Stimulated activated CD4-positive, alpha-beta T cell treated with anti-CD3 and anti-CD28 coated beads, TNF-alpha, amount 100 ng/mL, for 24 hours (primary cell): ENCODE measurements around the gene SNCA.

Experiments used
- DNase-seq, 3 experiments: peaks; one replicate each; pipeline ENCODE4 v3.0.0-alpha.2; 2020; ENCODE audit warnings: low read depth in 3 of 3

The SNCA gene

DNA sequence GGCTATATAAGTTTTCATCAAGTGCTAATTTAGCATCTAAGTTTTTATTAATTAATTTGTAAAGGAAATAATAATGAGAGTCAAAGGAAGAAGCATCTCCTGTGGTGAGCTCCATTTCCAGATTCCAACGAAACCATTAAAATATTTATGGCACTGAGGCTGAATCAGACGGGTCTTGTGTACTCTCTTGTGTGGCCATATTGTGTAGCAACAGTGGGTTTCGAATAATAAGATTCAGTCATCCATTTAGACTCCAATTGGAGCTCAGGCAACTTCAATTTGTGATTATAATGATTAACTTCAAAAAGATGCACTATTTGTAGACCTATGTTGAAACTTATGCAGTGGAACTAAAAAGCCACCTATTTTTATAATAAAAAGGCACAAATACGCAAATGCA lies 82.4 kb downstream of the SNCA start:
- no peak for DNase-seq

DNA sequence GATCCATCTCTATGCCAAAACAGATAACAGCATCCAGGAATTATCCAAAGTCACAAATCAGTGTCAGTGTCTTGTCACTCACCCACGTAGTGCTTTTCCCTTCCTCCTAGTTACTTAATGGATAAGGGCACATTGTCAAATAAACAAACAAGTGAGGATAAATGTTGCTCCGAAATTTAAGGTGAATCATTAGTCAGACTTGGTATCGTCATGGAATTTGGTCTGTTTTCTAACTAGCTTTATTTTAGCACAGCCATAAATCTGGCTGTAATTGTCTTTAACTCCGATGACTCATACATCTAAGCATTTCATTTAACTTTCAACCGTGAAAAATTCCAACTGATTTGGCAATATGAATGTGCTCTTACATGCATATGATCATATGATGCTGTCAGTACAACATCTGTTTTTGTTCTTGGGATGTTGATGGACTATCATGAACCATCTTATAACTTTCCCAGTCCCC lies 83.3 kb downstream of the SNCA start:
- no peak for DNase-seq

DNA sequence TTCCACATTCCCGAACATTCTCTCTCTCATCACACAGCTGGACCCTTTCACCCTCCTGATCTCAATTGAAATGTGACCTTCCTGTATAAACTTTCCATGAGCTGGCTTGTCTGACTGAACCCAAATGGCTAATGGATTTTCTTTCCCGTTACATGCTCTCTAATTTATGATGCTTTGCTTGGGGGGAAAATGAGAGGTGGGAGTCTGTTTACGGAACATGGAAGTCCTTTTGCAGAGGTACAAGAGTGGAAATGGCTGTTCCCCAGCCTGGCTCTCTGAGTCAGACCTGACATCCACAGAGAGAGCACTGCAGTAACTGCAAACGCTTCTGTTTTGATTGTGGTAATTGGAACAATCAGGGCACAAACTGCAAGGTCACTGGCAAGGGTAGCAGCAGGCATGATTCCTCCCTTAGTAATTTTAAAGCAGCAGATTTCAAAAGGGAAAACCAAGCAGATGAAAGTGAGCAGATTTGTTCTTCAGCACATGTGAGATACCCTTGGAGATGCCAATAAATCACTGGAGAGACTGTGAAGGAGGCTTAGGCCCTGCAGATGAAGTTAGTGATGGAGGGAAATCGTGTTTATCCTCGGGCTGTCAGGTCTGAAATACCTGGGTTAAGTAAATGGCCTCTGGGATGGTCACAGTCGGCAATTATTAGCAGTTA lies 83.9 kb downstream of the SNCA start:
- DNase-seq = no peak

DNA sequence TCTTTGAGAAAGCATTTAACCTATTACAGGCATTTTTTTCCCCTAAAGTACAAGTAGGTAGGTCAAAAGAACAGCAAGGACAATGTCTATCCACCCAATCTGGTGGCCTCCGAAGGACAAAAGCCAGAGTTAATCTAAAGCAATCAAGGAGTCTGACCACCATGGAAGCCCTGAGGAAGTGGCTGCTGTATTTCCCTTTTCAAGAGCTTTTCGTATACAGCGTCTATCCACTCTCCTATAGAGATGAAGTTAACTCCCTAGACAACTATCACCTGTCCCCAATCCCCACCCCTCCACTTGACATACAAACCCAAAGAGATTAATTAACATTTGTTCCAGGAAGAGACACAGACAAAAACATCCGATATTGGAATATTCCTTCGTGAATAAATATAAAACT lies 85.5 kb downstream of the SNCA start:
- no peak for DNase-seq

DNA sequence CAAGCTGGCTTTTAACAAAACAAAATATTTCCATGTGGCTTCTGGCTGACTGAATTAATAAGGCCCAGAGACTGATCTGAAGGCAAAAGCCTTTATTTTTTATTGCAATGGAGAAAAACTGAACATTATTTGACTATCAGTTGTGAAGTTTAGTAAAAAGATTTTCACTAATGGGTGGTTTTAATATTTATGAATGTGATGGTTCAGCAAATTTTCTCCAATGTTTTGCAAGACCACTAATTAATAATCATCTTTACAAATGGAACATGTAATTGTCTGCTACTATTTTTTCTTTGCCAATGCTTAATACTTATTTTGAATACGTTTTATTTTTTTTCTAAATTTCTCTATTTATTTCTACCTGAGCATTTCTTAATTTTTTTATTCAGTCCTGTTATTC lies 90.6 kb downstream of the SNCA start:
- DNase-seq = no peak

DNA sequence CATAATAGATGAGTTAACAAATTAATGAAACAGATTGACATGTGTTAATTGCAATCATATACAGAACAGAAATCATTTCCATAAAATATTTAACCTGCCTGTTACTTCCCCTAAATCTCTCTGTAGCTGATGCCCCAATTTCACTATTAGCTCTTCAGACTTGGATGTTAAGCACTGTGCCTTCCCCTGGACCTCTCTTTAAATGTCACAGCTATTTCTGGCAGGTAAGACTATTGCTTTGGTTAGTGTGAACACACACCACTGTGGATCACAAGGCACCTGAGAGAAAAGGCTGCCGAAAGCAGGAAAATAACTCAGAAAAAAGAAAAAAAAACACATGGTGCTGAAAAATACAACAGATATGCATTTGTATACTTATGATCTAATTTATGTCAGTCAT lies 91.3 kb downstream of the SNCA start:
- DNase-seq = no peak

DNA sequence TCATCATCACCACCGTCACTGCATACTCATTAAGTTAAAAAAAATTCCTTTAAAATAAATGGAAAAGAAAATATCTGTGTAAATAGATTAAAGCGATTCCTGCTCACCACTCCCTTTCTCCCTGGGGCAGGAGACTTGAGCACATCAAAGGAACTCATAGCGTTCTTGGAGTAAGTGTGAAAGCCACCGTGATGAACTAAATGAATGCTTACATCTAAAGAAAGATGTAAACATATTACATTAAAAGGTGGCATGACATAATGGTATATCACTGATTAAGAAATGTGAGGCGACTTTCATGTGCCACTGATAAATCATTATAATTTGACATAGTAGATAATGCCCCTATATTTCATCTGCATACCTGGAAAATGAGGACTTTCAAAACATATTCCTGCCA lies 92.0 kb downstream of the SNCA start:
- no peak for DNase-seq

DNA sequence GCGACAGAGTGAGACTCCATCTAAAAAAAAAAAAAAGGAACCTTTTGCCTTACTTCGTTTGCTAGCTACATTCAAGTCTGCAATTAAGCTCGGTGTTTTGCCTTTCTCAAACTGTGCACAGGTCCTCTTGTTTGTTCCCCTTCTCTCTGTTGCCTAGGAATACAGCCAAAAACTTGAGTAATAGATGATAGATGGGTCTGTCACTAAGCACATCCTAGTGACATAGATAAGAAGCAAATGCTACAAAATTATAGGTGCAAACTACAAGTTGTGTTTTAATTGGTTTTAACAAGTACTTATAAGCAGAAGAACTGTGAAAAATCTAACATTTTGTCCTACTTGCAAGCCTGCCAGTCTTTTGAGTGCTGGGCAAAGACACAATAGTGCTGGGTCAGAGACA lies 95.2 kb downstream of the SNCA start:
- DNase-seq = no peak

DNA sequence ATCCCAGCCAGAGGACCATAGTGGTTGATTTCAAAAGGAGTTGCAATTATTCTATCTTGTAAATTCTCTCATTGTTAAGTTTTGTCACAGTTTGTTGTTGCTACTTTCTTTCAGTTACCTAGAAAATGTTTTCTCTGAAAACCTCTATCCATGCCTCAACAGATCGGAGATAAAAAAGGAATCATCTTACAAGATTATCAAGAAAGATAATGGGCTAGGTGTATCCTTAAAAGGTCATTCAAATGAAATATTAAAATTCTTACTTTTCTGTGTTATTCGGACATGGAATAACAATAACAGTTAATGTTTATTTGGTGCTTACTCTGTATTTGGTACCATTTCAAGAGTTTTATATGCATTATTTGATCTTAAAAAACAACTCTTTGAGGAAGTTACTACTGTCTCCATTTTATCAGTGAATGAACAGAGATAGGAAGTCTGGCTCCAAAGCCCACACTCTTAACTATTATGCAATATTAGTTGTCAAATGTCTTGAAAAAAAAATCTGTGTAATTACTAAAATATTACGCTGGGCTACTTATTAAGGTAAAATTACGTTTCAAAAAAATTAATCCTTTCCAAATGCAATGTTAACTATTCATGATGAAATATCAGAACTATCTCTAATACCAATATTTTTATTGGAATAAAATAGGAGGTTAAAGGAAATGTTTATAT lies 97.5 kb downstream of the SNCA start:
- DNase-seq = no peak

DNA sequence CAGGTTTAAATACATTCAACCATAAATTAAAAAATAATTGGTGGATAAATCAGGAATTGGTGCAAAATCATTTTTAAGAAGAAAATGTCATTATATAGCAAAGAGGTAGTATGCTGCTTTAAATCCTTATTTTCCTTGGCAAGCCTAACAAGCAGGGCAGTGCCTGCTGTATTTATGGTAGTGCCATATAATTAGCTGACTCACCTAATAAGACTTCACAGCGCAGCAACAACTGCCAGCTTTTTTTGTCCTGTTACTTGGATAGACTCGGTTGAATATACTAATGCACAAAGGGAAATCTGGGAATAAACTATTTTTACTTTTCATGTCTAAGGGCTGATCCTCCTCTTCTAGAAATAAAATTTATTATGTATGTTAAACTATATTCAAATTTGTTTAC lies 99.1 kb downstream of the SNCA start:
- DNase-seq = no peak

DNA sequence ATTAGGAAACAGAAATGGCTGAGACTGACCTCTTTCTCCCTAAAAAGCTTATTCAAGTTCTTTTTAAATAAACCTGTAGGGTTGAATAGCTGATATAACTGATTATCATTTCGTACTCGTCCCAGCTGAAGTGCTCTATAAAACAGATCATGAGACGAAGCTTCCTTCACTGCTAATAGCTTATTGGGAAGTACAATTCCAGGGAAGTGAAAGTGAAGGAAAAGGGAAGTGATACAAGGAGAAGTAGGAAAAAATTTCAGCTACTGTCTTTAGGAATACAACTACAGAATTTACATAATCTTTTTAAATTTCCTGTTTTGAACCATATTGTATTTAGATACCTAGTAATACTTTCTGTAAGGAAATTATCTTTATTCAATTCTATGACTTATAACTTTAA lies 103.0 kb downstream of the SNCA start:
- no peak for DNase-seq

DNA sequence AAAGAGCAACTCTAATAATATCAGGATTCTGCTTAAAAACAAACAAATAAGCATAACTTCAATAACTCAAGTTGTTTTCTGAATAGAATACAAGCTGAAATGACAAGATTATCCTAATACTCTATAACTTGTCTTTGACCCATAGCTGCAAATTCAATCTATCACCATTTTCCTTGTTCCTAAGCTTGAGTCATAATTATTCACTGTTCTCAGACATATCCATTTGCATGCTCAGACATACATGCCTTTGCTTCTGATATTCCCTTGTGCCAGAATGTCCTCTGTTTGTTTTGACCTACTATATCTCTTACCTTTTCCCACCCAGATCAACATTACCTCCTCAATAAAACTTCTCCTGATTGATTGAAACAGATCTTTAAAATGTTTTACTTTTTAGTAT lies 109.7 kb downstream of the SNCA start:
- no peak for DNase-seq

DNA sequence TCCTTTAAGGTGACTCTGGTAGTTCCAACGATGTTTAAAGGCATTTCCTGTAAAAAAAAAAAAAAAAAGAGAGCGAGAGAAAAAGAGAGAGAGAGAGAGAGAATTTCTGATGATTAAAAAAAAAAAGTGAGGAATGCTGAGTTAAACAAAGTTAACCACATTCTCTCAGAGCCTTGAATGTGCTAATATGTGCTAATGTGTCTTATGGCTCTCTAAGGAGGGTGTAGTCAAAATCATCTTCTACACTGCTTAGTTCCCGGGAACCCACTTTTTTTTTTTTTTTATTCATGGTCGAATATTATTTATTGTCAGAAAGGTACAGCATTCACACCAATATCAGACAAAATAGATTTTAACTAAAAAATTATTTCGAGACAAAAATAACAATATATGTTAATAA lies 111.7 kb downstream of the SNCA start:
- no peak for DNase-seq

DNA sequence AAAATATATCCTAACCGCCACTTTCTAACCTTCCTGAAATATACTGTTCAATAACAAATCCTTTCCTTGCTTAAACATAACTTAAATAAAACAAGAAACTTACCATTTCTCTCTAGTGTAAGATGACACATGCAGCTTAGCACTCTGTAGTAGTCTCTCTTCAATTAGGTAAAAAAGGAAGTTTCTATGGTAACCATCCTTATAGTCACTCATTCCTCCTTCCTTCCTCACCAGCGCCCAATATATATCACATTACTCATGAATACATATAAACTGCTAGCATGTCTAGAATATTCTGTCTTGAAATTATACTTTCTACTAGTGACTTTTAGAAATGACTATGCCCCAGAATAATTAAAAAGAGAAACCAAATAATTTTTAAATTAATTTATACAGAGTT lies 112.2 kb downstream of the SNCA start:
- DNase-seq = no peak

DNA sequence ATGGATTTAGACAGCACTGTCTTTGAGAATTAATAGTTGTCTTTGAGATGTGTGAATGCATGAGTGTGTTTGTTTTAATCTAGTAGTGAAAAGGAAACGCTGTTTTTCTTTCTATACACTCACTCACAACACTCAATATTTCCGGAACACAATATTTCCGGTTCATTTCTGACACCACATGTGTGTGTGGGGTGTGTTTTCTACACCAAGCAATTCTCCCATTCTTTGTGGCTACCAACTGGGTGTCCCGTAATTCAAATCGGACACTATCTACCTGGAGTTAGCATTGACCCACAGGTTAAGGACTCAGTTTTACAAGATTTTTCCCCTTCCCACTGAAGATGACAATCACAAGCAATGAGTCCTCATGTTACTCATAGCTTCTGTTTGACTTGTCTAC lies 113.9 kb downstream of the SNCA start:
- no peak for DNase-seq

DNA sequence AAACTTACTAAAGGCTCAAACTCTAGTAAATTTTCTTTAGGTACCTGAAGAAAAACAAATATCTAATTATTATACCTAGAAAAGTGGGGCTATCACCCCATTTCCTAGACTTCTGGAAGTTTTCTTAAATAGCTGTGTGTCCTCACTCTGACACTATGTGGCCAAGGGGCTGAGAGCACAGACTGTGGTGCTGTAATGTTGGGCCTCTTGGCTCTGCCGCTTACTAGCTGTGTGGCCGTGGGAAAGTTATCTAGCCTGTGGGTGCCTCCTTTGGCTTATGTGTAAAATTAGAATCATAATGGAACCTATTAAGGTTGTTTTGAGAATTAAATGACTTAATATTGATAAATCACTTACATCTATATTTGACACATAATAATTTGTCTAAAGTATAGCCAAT lies 114.4 kb downstream of the SNCA start:
- no peak for DNase-seq

DNA sequence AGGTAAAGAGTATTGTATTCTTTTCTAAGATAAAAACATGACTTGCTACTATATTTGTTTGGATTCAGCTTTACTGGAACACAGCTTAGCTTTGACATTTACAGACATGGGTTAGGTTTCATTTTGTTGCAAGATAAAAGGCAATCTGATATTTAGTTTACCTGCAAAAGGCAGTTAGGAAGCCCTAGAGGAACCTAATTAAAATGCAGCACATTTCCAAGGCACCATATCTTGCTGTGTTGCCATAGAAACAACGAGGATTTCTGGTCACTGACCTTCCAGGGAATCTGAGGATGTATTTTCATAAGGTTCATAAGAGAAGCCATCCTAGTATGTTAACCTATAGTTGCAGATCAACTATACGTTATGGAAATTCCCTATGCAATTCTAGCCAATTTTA lies 116.0 kb downstream of the SNCA start:
- no peak for DNase-seq

DNA sequence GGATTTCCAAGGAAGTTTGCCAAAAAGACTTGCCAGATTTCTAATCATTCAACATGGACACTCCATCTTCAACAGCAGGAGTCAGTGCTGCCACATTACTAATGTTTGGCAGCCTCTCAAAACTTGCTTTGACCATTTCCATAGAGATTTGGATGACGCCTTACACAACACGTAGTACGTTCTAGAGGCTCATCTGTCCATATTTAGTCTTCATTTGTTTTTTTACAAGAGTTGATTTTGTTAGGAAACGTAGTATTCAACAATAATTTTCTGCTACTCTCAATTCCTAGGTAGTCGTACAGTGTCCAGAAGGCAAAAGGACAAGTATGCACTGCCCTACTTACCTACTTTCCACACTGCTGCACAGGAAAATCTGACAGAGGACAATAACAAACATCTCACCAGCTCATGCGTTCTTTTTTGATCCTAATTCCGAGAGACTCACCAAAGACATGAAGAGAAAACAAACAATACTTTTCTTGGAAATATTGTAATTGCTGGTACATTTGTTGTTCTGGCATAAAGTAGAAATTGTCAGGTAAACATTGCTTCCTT lies 117.3 kb downstream of the SNCA start:
- no peak for DNase-seq

DNA sequence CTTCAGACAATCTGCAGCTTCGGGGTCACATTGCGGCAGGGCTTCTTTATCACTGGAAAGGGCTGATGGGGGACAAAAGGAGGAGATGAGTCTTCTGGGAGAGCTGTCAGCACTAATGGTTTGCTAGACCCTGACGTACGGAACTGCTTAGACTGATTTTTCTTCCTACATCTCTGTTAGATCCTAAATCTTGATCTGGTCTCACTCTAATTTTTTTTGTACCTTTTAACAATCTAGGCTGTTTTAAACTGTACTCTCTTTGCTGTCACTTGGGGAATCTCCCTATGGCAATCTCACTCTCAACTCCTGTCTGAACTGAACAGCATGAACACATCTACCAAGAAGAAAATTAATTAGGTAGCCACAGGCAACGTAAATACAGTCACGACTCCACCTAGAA lies 120.1 kb downstream of the SNCA start:
- DNase-seq = no peak

DNA sequence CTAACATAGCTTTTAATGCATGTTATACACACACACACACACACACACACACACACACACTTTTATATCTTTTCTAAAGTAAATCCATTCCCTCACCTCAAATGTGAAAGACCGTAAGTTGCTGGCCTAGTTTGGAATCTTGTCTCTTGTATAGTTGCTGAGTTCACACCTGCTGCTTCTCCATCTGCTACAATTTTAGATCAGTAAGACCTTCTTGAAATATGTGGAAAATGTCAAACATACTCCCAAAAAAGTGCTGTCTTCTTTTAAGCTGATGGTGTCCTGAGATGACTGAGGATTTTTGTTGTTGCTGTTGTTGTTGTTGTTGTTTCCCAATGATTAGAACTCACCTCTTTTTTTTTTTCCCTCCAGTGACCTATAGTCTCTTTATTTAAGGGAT lies 121.3 kb downstream of the SNCA start:
- DNase-seq = no peak

DNA sequence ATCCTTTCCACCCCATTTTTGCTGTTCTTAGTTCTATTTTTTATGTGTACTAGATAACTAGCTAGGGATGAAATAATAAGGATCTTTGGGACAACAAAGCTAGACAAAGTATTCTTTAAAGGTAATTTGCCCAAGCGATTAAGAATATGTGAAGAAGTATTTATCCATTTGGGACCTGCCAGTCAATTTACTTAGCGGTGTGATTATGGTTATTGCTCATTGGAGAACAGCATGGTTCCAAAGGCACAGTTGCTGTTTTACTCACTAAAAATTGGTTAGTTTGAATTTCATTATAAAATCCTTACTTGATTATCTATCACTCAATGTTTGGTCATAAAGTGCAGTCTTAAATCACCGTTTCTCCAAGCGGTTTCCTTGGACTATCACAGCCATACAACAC lies 124.1 kb downstream of the SNCA start:
- DNase-seq = no peak

DNA sequence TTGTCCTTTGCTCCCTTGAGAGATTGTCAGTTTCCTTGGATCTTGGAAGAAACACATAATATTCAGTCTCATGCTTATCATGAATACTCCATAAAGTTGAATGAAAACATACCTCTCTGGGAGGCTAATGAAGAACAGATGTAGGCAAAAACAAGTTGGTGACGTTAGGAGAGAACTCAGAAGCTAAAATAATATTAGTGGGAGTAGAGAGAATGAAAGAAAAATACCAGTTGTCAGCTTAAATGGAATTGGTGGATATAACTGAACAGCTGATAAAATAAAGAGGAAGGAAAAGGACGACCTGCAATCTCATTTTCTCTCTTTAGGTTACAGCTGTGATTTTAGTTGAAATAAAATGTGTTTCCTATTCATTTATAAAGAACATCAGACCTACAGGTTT lies 124.8 kb downstream of the SNCA start:
- DNase-seq = no peak

DNA sequence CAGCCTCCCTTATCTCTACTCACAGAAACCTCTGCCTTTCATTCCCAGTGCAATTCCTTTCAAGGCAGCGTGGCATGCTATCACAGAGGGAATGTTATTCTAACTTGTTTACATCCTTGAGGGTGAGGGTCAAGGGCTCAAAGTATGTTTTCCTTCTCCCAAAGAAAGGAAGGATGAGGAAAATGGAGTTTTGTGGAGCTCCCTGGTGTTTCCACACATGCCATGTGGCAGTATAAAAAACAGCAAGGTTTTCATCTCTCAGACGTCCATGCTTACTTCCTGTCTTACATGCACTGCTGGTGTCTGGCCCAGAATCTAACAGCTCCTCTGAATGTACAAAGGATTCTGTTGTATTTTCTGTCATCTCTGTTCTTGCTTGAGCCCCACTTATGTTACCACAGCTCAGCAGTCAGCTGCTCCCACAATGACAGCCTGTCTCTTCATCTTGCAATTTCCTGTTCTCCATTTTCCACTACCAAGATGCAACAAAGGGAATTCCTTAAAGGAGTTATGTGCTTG lies 128.0 kb downstream of the SNCA start:
- no peak for DNase-seq
